GM23338 (cell line): ENCODE data around the gene AZIN2. TPM values are rescaled to one million over a fixed set of nuclear protein-coding genes. Genes with fewer than 3 reads are reported as not detected.

Experiments used
- CREB1 ChIP-seq: fragments of 250-450 bp; sonication (Bioruptor Pico); IDR thresholded peaks from 2 replicates; pipeline ENCODE4 v1.5.0; 2020; ENCODE audit warnings: low read depth, mild to moderate bottlenecking, moderate library complexity
- ETS1 ChIP-seq: IDR thresholded peaks from 2 replicates; pipeline ENCODE4 v1.6.1; 2016; ENCODE audit warnings: antibody characterized with exemption
- JUNB ChIP-seq: IDR thresholded peaks from one replicate; pipeline ENCODE4 v1.6.1; 2016; ENCODE audit warnings: antibody characterized with exemption; ENCODE audit not compliant: unreplicated experiment
- REST ChIP-seq: IDR thresholded peaks from one replicate; pipeline ENCODE4 v1.6.1; 2018; ENCODE audit warnings: antibody characterized with exemption; ENCODE audit not compliant: unreplicated experiment
- STAT1 ChIP-seq: IDR thresholded peaks from one replicate; pipeline ENCODE4 v1.6.1; 2016; ENCODE audit warnings: antibody characterized with exemption; ENCODE audit not compliant: unreplicated experiment
- ZNF114 ChIP-seq: fragments of 250-450 bp; sonication (Bioruptor Pico); IDR thresholded peaks from 2 replicates; pipeline ENCODE4 v1.5.0; 2020; ENCODE audit warnings: mild to moderate bottlenecking, moderate library complexity
- ZNF331 ChIP-seq: fragments of 250-450 bp; sonication (Bioruptor Pico); IDR thresholded peaks from 2 replicates; pipeline ENCODE4 v1.5.0; 2020; ENCODE audit warnings: low read depth, mild to moderate bottlenecking, moderate library complexity
- ZNF462 ChIP-seq: fragments of 250-450 bp; sonication (Bioruptor Pico); IDR thresholded peaks from 2 replicates; pipeline ENCODE4 v1.5.0; 2020; ENCODE audit warnings: mild to moderate bottlenecking, moderate library complexity
- polyA plus RNA-seq: library from polyadenylated mRNA; unstranded; fragments of >200 nt; fragmentation: Nextera tagmentation; extraction: Ambion mirVana; gene quantifications from 2 replicates; pipeline ENCODE4 v1.2.1, GENCODE V29; 2016
- total RNA-seq: library from RNA; depleted of rRNA; stranded (reverse); fragments of >200 nt; shearing (Covaris generic); gene quantifications from 2 replicates; pipeline ENCODE4 v1.2.3, GENCODE V29; 2014

Gene AZIN2
- total and polyA plus RNA-seq, 2 experiments from 2014 or later, result 0.37 to 1.2 TPM

- TF ChIP-seq ZNF462 (no peak), STAT1 (no peak), JUNB (no peak), CREB1 (CRISPR knock-in tag) (no peak), ETS1 (no peak), ZNF331 (no peak), ZNF114 (CRISPR knock-in tag) (no peak), REST (no peak)
Measured at GRCh38 chr1:33121728-33122127, 40.8 kb downstream of the AZIN2 start (continued).
